GM21367 (cell line): Measurements from ENCODE around the gene CAPN13.
"Not testable (repeated sequence)": the region's sequence is repeated elsewhere in the genome, so short reads cannot be mapped to it uniquely, and the experiment has no call there.

Experiments
- ATAC-seq: cut with Tn5 transposase; IDR thresholded peaks from one replicate; pipeline ENCODE4 v1.9.1; 2021; ENCODE audit not compliant: unreplicated experiment

The CAPN13 gene

GRCh38 chr2:30705711-30706533, 101.3 kb downstream of the CAPN13 start:
- ATAC-seq, result no peak

- ATAC-seq, result no peak
Measured at GRCh38 chr2:30705056-30705455, 102.2 kb downstream of the CAPN13 start.

- ATAC-seq, result no peak
Measured at GRCh38 chr2:30704309-30705020, 102.8 kb downstream of the CAPN13 start.

- no peak for ATAC-seq
Measured at GRCh38 chr2:30702694-30703093, 104.6 kb downstream of the CAPN13 start.

GRCh38 chr2:30701782-30702181, 105.5 kb downstream of the CAPN13 start:
- ATAC-seq, result no peak

- ATAC-seq, result not testable (repeated sequence)
Measured at GRCh38 chr2:30697242-30698103, 109.8 kb downstream of the CAPN13 start.

GRCh38 chr2:30695749-30696148, 111.5 kb downstream of the CAPN13 start:
- ATAC-seq, result no peak

DNA sequence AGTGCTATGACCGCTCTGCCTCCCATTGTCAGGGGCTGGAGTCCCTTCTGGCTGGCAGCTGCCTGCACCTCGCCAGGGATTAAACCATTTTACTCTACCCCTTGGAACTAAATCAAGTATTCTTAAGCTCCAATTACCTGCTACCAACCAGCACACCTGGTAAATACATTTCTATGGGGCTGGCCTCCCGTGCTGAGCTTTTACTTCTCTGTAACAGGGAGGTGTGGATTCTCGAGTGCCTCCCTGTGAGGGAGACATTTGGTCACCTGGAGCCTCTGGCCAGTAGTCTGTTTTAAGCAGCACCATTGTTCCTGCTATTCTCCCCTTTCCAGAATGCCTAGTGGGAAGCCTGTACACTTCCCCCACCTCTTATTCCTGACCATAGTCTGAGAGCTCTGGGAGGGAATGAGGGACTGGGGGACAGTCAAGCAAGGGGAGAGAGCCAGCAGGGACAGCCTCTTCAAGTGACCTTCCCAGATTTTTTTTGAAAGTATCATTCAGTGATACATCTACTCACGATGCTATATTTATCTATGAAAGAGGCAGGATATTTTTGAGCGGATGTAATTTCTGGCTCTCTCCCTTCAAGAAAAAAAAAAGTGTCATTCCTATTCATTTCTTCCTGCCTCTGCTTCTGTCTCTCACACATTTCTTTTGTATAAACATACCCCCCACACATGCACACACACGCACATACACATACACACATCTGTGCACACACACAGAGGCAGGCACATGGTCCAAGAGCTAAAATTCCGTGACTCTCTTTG, 112.8 kb downstream of the CAPN13 start:
- no peak for ATAC-seq

DNA sequence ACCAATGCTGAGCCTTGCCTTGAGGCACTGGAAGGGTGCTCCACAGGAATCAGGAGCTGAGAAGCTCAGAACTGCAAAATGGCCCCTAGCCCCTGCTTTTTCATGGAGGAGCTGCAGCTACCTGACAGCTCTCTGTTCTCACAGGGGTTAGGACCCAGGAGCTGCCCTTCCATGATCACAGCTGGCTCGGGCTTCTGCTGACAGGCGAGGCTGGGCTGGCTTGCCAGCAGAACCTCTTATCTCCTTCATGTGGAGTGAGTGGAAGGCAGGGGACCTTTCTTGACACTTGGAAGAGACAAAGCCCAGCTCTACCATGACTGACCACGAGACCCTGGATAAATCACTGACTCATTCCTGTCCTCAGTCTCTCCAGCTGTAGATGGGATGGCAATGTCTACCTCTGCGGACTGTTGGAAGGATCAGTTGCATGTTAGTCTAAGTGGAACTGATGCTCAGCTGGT, 113.4 kb downstream of the CAPN13 start:
- ATAC-seq, result no peak

- no peak for ATAC-seq
Measured at GRCh38 chr2:30692829-30693275, 114.4 kb downstream of the CAPN13 start.

- ATAC-seq, result no peak
Measured at GRCh38 chr2:30691948-30692828, 115.1 kb downstream of the CAPN13 start.

DNA sequence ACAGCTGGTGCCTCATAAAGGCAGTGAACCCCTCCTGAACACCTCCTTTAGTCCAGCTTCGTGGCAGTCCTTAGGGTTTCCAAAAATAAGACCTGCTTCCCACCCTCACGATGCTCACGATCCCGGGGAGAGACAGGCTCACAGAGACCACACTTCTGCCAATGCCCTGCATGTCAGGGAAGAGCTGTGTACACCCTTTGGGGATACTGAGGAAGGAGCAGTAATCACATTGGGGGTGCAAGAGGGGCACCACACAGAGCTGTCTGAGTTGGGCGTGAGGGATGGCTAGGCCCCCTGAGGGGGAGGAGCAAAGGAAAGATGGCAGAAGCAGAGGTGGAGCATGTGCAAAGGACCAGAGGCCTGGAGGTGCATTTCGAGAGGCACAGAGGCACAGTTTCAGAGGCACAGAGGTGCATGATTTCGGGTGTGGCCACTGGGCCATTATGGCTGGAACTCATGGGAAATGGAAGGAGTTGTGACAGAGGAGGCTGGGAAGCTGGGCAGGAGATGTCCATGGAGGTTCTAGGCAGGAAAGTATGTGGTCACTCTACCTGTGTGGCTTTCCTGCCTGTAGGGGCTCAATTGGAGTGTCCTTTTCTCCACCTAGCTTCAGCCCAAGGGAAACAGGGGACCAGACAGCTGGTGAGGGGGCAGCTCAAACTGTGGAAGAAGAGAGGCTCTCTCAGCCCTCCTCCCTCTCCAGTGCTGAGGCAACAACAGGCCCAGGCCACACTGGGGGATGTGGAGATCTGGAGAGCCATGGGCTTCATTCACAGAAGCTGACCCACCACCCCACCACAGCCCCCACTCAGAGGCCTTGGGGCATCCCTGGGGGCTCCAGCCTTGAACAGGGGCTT, 115.9 kb downstream of the CAPN13 start:
- no peak for ATAC-seq

- ATAC-seq, result no peak
Measured at GRCh38 chr2:30690126-30690561, 117.1 kb downstream of the CAPN13 start.

GRCh38 chr2:30689496-30690125, 117.6 kb downstream of the CAPN13 start:
- no peak for ATAC-seq

- no peak for ATAC-seq
Measured at GRCh38 chr2:30688956-30689401, 118.3 kb downstream of the CAPN13 start.

DNA sequence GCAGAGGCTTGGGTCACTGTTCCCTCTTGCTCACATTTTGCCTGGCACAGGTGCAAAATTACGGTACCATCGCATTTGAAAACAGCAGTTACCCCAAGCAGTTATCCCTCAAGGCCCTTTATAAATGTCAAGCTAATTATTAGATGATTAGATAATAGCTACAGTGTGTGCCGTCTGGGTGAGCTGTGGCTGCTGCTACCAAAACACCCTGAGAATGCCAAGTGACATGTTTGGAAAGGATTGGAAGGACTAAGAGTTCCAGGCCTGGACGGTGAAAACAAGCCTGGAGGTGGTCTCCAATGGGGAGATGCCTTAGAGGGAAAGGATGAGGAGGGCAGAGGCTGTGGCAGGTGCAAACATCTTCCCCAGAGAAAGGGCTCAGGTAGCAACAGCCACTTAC, 120.6 kb downstream of the CAPN13 start:
- no peak for ATAC-seq

DNA sequence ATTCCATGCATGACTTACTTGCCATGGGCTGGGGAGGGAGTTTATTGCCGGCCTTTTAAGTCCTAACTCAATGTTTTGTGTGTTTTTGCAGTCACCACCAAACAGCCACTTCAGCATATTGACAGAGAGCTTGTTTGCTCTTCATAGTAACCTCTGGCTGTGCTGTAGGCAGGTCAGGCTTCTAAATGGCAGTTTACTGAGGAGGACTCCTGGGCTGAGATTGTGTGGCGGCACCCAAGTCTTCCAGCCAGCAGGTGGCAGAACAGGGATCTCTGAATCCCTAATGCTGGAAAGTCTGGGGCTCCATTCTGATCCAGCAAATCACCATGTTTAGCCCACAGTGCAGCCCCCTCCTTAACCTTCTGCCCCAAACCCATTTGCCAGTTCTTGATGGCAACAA, 121.2 kb downstream of the CAPN13 start:
- no peak for ATAC-seq

GRCh38 chr2:30684996-30685395, 122.2 kb downstream of the CAPN13 start:
- ATAC-seq, result no peak
